ENCODE measurements around the gene GLIS2.

GLIS2 gene

DNA sequence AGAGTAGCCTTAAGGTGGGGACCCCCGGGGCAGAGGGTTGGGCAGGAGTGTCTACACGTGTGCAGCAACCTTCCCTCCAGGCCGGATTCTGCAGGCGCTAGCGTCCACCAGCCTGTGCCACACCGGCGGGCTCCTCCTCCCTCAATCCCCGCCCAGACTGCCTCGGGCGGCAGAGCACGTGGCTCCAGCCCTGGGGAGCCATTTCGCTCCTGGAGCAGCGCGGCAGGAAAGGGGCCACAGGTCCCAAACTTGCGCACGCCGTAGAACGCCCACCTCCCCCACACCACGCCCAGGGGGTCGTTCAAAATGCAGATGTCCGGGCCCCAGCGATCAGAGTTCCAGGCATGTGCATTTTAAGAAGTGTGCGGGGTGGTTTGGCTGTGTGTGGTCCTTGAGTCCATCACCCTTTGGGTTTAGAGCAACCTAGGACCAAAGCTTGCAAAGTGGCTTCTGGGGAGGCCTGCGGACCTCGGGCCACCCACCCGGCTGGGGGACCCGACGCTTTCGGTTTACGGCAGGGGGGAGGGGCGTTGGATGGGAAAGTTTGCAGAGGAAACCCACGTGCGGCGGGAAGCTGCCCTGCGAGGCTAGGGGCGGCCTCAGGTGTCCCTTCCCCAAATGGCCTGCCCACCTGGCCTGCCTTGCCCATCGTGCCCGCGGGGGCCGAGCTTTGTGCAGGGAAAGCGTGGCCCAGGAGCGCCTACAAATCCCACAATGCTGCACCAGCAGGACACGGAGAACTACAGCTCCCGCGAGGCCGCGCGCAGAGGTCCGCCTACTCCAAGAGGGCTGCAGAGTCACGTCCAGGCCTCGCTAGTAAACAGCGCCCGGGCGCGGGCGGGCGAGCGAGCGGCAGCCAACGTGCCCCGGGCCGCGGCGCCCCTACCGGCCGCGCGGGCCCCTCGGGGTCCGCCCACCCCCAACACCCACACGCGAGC, 44.4 kb upstream of the GLIS2 start (continued):
- TF ChIP-seq, protein P1, sequence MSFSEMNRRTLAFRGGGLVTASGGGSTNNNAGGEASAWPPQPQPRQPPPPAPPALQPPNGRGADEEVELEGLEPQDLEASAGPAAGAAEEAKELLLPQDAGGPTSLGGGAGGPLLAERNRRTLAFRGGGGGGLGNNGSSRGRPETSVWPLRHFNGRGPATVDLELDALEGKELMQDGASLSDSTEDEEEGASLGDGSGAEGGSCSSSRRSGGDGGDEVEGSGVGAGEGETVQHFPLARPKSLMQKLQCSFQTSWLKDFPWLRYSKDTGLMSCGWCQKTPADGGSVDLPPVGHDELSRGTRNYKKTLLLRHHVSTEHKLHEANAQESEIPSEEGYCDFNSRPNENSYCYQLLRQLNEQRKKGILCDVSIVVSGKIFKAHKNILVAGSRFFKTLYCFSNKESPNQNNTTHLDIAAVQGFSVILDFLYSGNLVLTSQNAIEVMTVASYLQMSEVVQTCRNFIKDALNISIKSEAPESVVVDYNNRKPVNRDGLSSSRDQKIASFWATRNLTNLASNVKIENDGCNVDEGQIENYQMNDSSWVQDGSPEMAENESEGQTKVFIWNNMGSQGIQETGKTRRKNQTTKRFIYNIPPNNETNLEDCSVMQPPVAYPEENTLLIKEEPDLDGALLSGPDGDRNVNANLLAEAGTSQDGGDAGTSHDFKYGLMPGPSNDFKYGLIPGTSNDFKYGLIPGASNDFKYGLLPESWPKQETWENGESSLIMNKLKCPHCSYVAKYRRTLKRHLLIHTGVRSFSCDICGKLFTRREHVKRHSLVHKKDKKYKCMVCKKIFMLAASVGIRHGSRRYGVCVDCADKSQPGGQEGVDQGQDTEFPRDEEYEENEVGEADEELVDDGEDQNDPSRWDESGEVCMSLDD (tag by site-specific recombination; IDR thresholded peaks at IDR 0.05): peak; percentile 86
- TF ChIP-seq MYNN (tag by site-specific recombination; IDR thresholded peaks at IDR 0.05; ENCODE audit: borderline replicate concordance) (0 out of 2 replicates have a peak, but pooled peaks have one; percentile 25), ZNF324 (tag by site-specific recombination; IDR thresholded peaks at IDR 0.05) (peak; percentile 72; the same call in 1 of the 2 replicates), IKZF3 (tag by site-specific recombination; IDR thresholded peaks at IDR 0.05) (peak; percentile 93), PRDM1 (tag by site-specific recombination; IDR thresholded peaks at IDR 0.05) (no peak; the same call in 1 of the 2 replicates), ZNF747 (tag by site-specific recombination; IDR thresholded peaks at IDR 0.05) (no peak), ZNF24 (tag by site-specific recombination; IDR thresholded peaks at IDR 0.05) (peak; percentile 79), ZNF544 (tag by site-specific recombination; IDR thresholded peaks at IDR 0.05) (no peak), SCRT2 (tag by site-specific recombination; IDR thresholded peaks at IDR 0.05) (peak; percentile 96), ZNF473 (tag by site-specific recombination; IDR thresholded peaks at IDR 0.05) (no peak), ZNF404 (tag by site-specific recombination; IDR thresholded peaks at IDR 0.05) (no peak), ZNF555 (tag by site-specific recombination; conservative IDR thresholded peaks at IDR 0.05) (no peak), ZNF776 (tag by site-specific recombination; IDR thresholded peaks at IDR 0.05; ENCODE audit: borderline replicate concordance) (no peak), ZNF266 (tag by site-specific recombination; IDR thresholded peaks at IDR 0.05; ENCODE audit: low read depth) (0 out of 2 replicates have a peak, but pooled peaks have one; percentile 7), ZNF514 (tag by site-specific recombination; IDR thresholded peaks at IDR 0.05) (no peak), ZNF561 (tag by site-specific recombination; IDR thresholded peaks at IDR 0.05; ENCODE audit: borderline replicate concordance) (0 out of 2 replicates have a peak, but pooled peaks have one; percentile 41), ZNF2 (tag by site-specific recombination; IDR thresholded peaks at IDR 0.05) (peak; percentile 89), ZNF626 (tag by site-specific recombination; IDR thresholded peaks at IDR 0.05) (no peak), MEIS1 (CRISPR knock-in tag; IDR thresholded peaks at IDR 0.05; ENCODE audit: borderline replicate concordance) (no peak), ZNF302 (tag by site-specific recombination; IDR thresholded peaks at IDR 0.05; ENCODE audit: low read depth) (no peak), OVOL3 (tag by site-specific recombination; IDR thresholded peaks at IDR 0.05) (0 out of 2 replicates have a peak, but pooled peaks have one; percentile 68), MZF1 (tag by site-specific recombination; IDR thresholded peaks at IDR 0.05; ENCODE audit: borderline replicate concordance) (no peak; the same call in 1 of the 2 replicates), ZBTB1 (tag by site-specific recombination; IDR thresholded peaks at IDR 0.05) (no peak; the same call in 1 of the 2 replicates), ZNF629 (tag by site-specific recombination; IDR thresholded peaks at IDR 0.05) (peak; percentile 72), ZNF791 (tag by site-specific recombination; IDR thresholded peaks at IDR 0.05) (no peak), FEZF1 (tag by site-specific recombination; IDR thresholded peaks at IDR 0.05) (peak; percentile 68), ZNF768 (tag by site-specific recombination; IDR thresholded peaks at IDR 0.05) (no peak), ZNF292 (tag by site-specific recombination; IDR thresholded peaks at IDR 0.05; ENCODE audit: borderline replicate concordance, low read depth) (no peak)
- TF ChIP-seq, protein P2, sequence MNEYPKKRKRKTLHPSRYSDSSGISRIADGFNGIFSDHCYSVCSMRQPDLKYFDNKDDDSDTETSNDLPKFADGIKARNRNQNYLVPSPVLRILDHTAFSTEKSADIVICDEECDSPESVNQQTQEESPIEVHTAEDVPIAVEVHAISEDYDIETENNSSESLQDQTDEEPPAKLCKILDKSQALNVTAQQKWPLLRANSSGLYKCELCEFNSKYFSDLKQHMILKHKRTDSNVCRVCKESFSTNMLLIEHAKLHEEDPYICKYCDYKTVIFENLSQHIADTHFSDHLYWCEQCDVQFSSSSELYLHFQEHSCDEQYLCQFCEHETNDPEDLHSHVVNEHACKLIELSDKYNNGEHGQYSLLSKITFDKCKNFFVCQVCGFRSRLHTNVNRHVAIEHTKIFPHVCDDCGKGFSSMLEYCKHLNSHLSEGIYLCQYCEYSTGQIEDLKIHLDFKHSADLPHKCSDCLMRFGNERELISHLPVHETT (tag by site-specific recombination; IDR thresholded peaks at IDR 0.05): peak; percentile 66
- TF ChIP-seq, protein P3, sequence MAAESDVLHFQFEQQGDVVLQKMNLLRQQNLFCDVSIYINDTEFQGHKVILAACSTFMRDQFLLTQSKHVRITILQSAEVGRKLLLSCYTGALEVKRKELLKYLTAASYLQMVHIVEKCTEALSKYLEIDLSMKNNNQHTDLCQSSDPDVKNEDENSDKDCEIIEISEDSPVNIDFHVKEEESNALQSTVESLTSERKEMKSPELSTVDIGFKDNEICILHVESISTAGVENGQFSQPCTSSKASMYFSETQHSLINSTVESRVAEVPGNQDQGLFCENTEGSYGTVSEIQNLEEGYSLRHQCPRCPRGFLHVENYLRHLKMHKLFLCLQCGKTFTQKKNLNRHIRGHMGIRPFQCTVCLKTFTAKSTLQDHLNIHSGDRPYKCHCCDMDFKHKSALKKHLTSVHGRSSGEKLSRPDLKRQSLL (tag by site-specific recombination; IDR thresholded peaks at IDR 0.05): peak; percentile 45; the same call in 1 of the 2 replicates
- TF ChIP-seq, protein P4, sequence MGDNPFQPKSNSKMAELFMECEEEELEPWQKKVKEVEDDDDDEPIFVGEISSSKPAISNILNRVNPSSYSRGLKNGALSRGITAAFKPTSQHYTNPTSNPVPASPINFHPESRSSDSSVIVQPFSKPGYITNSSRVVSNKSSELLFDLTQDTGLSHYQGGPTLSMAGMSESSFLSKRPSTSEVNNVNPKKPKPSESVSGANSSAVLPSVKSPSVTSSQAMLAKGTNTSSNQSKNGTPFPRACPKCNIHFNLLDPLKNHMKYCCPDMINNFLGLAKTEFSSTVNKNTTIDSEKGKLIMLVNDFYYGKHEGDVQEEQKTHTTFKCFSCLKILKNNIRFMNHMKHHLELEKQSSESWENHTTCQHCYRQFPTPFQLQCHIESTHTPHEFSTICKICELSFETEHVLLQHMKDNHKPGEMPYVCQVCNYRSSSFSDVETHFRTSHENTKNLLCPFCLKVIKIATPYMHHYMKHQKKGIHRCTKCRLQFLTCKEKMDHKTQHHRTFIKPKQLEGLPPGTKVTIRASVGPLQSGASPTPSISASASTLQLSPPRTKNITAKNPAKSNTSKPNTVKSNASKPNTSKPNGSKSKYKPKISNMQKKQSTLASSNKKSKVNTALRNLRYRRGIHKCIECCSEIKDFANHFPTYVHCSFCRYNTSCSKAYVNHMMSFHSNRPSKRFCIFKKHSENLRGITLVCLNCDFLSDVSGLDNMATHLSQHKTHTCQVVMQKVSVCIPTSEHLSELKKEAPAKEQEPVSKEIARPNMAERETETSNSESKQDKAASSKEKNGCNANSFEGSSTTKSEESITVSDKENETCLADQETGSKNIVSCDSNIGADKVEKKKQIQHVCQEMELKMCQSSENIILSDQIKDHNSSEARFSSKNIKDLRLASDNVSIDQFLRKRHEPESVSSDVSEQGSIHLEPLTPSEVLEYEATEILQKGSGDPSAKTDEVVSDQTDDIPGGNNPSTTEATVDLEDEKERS (tag by site-specific recombination; IDR thresholded peaks at IDR 0.05): no peak
- TF ChIP-seq, protein P5, sequence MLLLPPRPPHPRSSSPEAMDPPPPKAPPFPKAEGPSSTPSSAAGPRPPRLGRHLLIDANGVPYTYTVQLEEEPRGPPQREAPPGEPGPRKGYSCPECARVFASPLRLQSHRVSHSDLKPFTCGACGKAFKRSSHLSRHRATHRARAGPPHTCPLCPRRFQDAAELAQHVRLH (tag by site-specific recombination; IDR thresholded peaks at IDR 0.05): no peak; the same call in 1 of the 2 replicates
